ENCODE results near the gene OGDH.

Gene OGDH

DNA sequence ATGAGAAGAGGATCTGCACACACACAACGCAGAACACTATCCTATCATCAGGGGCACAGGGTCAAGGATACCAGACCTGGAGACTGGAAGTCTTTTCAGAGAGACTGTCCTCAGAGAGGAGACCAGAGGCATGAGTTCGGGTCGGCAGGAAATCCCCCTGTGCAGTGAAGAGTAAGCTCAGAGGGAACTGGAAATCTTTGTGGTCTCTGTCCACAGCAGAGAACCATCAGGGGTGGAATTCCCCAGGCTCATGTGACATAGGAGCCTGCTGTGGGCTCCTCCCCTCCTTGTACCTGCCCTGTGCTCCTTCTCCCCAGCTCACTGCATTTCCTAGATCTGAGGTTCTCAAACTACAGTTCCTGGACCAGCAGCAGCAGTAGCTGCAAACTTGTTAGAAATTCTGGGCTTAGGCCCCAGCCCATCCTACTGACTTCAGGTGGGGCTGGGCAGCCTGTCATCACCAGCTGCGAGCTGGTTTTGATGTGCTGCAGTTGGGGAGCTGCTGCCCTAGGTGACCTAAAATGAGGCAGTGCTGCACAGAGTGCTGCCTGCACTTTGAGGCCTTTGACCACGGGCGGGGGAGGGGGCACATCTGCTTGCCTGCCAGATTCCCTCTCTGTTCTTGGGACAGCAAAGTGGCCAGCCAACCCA, 144.6 kb downstream of the OGDH start:
- TF ChIP-seq CTCF (IDR thresholded peaks at IDR 0.05; ENCODE audit: low read depth, low read length), result no peak
- Histone ChIP-seq H3K9me3 (no peaks in the 10 kb centered on the region; the same call in 1 of the 2 replicates), H3K4me1 (peaks cover 14% of the 10 kb centered on the region), H3K27me3 (no peaks in the 10 kb centered on the region), H3K4me3 (ENCODE audit: low read depth, low read length) (no peak overlapping the region), H3K36me3 (peaks cover 11% of the 10 kb centered on the region)
- no peak for DNase-seq

DNA sequence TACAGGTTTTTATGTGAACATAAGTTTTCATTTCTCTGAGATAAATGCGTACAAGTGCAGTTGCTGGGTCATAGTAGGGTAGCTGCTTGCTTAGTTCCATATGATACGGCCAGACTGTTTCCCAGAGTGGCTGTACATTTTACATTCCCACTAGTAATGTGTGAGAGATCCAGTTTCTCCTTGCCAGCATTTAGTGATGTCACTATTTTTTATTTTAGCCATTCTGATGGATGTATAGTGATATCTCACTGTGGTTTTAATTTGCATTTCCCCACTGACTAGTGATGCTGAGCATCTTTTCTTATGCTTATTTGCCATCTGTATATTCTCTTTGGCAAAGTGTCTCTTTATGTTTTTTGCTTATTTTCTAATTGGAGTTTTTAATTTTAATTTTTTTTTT, 146.4 kb downstream of the OGDH start:
- Histone ChIP-seq H3K4me1 (peaks cover 14% of the 10 kb centered on the region), H3K9me3 (no peaks in the 10 kb centered on the region; the same call in 1 of the 2 replicates), H3K27me3 (no peaks in the 10 kb centered on the region), H3K36me3 (peaks cover 11% of the 10 kb centered on the region), H3K4me3 (ENCODE audit: low read depth, low read length) (no peak overlapping the region)
- DNase-seq, result no peak
- no peak for TF ChIP-seq CTCF (IDR thresholded peaks at IDR 0.05; ENCODE audit: low read depth, low read length)

DNA sequence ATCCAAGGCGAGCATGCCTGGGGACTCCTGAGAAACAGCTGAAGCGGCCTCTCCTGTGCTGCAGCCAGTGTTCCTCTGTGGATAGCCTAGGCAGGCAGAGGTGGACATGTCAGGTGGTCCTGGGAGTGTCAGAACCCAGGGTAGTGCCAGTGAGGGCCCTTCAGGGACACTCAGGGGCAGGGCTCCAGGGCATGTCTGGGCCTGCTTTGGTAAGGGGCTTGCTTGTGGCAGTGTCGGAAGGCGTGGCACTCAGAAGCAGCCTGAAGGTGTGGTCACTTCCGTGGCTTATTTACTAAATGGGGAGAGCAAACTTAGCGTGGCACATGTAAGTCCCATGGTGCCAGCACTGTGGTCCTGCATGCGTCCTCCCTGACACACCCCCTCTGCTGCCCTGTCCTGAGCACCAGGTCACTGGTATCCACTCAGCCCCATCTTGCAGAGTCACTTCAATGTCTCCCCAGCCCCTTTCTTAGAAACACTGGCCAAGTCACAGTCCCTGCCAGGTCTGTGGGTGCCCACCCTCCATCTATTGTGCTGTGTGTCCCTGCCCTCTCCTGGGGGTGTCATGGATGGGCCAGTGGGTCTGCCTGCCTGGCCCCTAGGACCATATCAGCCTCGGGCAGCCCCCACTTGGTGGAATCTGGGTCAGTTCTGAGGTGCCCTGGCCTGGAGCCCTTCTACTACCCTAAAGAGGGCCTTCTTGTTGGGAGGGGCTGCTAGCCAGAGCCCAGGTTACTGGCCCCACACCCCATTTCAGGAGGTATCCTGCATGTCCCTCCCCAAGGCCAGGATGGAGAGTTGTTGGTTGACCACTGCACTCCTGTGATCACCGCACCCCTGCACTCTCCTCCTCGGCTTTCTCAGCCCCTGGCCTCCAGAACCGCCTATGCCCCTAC, 148.6 kb downstream of the OGDH start:
- H3K36me3 ChIP-seq, result peaks cover 7% of the 10 kb centered on the region; the same call in 1 of the 2 replicates
- H3K4me3 ChIP-seq (ENCODE audit: low read depth, low read length), result no peak overlapping the region
- no peak for TF ChIP-seq CTCF (IDR thresholded peaks at IDR 0.05; ENCODE audit: low read depth, low read length)
- no peaks in the 10 kb centered on the region for H3K27me3 ChIP-seq
- no peak for DNase-seq
- peaks cover 9% of the 10 kb centered on the region; the same call in 1 of the 2 replicates for H3K4me1 ChIP-seq
- H3K9me3 ChIP-seq, result no peaks in the 10 kb centered on the region

DNA sequence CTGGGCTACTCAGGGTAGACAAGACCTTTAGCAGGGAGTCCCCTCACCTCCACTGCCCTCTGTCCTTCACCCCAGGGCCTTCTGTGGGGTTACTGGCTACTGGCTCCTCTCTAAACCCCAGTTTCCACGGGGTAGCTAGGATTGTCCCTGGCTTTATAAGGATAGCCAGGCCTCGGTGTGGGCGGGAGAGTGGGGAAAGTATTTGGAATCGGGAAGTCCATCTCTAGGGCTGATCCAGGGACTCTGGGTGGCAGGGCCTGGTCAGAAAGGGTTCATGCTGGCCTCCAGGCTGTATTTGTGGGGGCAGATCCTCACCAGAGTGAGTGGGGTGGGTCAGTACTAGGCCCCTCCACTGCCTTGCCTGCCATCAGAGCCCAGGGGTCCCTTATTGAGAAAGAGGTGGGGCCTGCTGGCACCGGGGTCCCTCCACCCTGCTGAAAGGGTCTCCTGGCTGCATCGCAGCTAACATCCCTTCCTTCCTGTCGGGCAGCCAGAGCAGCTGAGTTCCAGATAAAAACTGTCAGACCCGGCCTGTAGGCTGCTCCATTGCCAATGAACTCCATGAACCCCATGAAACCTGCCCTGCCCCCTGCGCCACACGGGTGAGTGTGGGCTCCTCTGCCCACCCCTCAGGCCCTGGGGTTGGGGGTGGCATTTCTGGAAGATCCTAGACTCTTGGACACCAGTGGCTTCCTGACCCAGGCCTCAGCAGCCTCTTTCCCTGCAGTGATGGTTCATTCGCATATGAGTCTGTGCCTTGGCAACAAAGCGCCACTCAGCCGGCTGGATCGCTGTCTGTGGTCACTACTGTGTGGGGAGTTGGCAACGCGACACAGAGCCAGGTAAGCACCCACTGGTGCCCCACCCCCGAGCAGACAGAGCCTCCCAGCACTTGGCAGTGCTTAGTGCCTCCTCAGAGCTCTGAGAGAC, 149.5 kb downstream of the OGDH start:
- no peaks in the 10 kb centered on the region for H3K27me3 ChIP-seq
- no peaks in the 10 kb centered on the region for H3K9me3 ChIP-seq
- no peak for TF ChIP-seq CTCF (IDR thresholded peaks at IDR 0.05; ENCODE audit: low read depth, low read length)
- peaks cover 5% of the 10 kb centered on the region; the same call in 1 of the 2 replicates for H3K4me1 ChIP-seq
- H3K36me3 ChIP-seq, result peaks cover 3% of the 10 kb centered on the region; the same call in 1 of the 2 replicates
- no peak overlapping the region for H3K4me3 ChIP-seq (ENCODE audit: low read depth, low read length)
- no peak for DNase-seq

DNA sequence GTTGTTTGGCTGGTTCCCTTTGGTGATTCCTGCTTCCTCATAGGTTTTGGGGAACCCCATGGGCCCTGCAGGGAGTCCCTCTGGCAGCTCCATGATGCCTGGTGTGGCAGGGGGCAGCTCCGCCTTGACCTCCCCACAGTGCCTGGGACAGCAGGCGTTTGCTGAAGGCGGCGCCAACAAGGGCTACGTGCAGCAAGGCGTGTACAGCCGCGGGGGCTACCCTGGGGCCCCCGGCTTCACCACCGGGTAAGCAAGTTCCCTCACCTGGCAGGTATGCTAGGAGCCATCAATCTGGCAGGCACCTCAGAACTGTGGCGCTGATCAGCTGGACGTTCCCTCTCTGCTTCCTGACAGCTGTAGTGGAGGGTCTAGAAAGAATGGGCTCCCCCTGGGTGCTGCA, 150.5 kb downstream of the OGDH start:
- no peak for TF ChIP-seq CTCF (IDR thresholded peaks at IDR 0.05; ENCODE audit: low read depth, low read length)
- H3K9me3 ChIP-seq, result no peaks in the 10 kb centered on the region
- H3K4me3 ChIP-seq (ENCODE audit: low read depth, low read length), result no peak overlapping the region
- DNase-seq, result no peak
- peaks cover 4% of the 10 kb centered on the region; the same call in 1 of the 2 replicates for H3K4me1 ChIP-seq
- no peaks in the 10 kb centered on the region for H3K36me3 ChIP-seq
- H3K27me3 ChIP-seq, result no peaks in the 10 kb centered on the region

Measured in BE2C (cell line).